ENCODE data around the gene MRPL44.
"Not testable (repeated sequence)": the region's sequence is repeated elsewhere in the genome, so short reads cannot be mapped to it uniquely, and the experiment has no call there.

The MRPL44 gene

DNA sequence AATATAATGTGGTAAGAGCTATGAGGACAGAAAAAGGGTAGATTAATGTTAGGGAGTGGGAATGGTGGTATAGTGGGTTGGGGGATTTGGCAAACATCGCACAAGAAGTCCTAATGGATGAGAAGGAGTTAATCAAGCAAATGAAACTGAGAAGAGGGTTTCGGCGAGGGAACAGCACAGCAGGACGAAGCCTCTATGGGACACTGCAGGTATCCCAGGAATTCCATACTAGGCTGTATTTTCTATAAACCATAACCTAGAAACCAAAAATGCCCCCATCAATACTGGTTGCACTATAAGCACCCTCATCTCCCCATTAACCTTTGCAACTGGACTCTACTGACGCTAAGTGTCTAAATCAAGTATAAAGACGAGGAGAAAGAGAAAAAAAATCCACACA, 22.4 kb upstream of the MRPL44 start:
- no peak overlapping the region for H3K27ac ChIP-seq
- H3K9ac ChIP-seq: no peak overlapping the region
- peaks cover 16% of the 10 kb centered on the region for H3K4me1 ChIP-seq
- H3K4me2 ChIP-seq: no peak overlapping the region
- H3K27me3 ChIP-seq: no peaks in the 10 kb centered on the region
- no peak overlapping the region for H3K4me3 ChIP-seq
- peaks cover 19% of the 10 kb centered on the region; the same call in 1 of the 2 replicates for H3K36me3 ChIP-seq
- H4K20me1 ChIP-seq: peaks cover 45% of the 10 kb centered on the region
- H3K9me3 ChIP-seq: peaks cover 14% of the 10 kb centered on the region
- no peak for TF ChIP-seq Cebpa-rat (IDR thresholded peaks at IDR 0.05)

DNA sequence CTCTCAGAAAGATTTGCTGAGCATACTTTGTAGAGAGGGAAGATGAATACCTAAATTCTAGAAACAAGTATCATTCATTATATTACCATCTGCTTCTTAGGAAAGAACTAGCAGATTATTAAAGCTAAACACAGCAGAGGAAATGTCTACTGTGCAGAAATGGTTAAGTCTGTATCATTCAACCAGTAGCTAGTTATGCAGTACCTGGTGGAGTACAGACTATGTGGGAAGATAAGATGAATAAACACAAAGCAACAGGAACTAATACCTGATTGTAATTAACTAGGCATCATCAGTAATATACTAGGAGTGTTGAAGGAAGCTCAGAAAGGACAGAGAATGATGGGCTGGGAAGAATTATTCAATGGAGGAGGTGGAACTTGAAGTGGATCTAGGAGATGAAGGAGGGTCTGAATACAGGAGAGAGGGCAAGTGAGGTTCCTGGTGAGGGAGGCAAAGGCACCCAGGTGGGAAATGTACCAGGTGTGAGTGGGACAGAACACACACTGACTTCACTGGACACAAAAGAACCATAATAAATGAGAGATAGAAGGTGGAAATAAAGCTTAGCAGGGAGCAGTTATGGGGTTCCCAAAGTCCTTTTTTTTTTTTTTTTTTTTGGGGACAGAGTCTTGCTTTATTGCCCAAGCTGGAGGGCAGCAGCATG, 21.7 kb upstream of the MRPL44 start:
- Histone ChIP-seq H3K4me1 (peaks cover 10% of the 10 kb centered on the region), H3K4me2 (no peak overlapping the region), H3K36me3 (peaks cover 22% of the 10 kb centered on the region; the same call in 1 of the 2 replicates), H3K4me3 (no peak overlapping the region), H3K27ac (no peak overlapping the region), H3K9ac (no peak overlapping the region), H4K20me1 (peaks cover 39% of the 10 kb centered on the region), H3K9me3 (peaks cover 21% of the 10 kb centered on the region), H3K27me3 (no peaks in the 10 kb centered on the region)
- TF ChIP-seq Cebpa-rat (IDR thresholded peaks at IDR 0.05): no peak

GRCh38 chr2:223936862-223937326, 20.4 kb upstream of the MRPL44 start:
- Histone ChIP-seq H3K9ac (no peak overlapping the region), H3K4me2 (no peak overlapping the region), H3K9me3 (peaks cover 30% of the 10 kb centered on the region), H3K4me3 (no peak overlapping the region), H3K4me1 (peaks cover 9% of the 10 kb centered on the region), H3K36me3 (peaks cover 29% of the 10 kb centered on the region; the same call in 1 of the 2 replicates), H3K27me3 (no peaks in the 10 kb centered on the region), H4K20me1 (peaks cover 42% of the 10 kb centered on the region), H3K27ac (no peak overlapping the region)
- TF ChIP-seq Cebpa-rat (IDR thresholded peaks at IDR 0.05): no peak

GRCh38 chr2:223937535-223937934, 19.7 kb upstream of the MRPL44 start:
- Histone ChIP-seq H4K20me1 (peaks cover 42% of the 10 kb centered on the region), H3K9me3 (peaks cover 30% of the 10 kb centered on the region), H3K4me3 (no peak overlapping the region), H3K4me1 (peaks cover 9% of the 10 kb centered on the region), H3K27me3 (no peaks in the 10 kb centered on the region), H3K4me2 (no peak overlapping the region), H3K9ac (no peak overlapping the region), H3K27ac (no peak overlapping the region), H3K36me3 (peaks cover 30% of the 10 kb centered on the region; the same call in 1 of the 2 replicates)
- no peak for TF ChIP-seq Cebpa-rat (IDR thresholded peaks at IDR 0.05)

- not testable (repeated sequence) for H3K27me3 ChIP-seq, H3K27ac ChIP-seq, H3K4me3 ChIP-seq, H3K9ac ChIP-seq, H3K4me2 ChIP-seq
- H3K9me3 ChIP-seq: peaks cover 30% of the 10 kb centered on the region
- peaks cover 53% of the 10 kb centered on the region for H4K20me1 ChIP-seq
- H3K4me1 ChIP-seq: peaks cover 20% of the 10 kb centered on the region
- peaks cover 30% of the 10 kb centered on the region; the same call in 1 of the 2 replicates for H3K36me3 ChIP-seq
Measured at GRCh38 chr2:223939438-223939837, 17.8 kb upstream of the MRPL44 start.

DNA sequence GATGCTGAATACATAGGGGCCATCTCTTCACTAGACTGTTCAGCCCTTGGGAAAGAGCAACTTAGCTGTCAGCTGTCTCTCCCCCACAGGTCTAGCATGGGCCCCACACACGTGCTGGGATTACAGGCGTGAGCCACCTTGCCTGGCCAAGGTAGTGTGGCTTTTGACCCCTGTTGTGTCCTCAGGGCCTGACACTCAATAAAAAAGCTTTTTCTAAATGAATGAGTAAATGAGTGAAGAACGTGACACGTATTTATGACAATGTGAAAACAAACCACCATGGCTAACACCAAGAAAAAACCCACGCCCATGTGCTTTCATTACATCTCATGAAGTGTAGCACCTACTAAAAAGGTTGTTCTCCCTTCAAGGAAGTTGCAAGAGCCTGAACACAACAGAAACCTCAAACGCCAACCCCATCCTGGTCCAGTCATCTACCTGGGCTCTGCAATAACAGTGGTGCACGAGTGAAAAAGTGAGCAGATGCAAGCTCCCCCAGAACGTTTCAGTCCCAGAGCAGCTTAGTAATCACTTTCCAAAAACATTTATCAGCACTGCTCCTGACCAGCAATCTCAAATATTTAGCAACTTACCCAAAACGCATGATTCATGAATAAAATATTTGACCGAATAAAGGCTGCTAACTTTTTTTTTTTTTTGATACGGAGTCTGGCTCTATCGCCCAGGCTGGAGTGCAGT, 15.5 kb upstream of the MRPL44 start:
- Histone ChIP-seq H3K27me3 (no peaks in the 10 kb centered on the region), H3K4me1 (peaks cover 28% of the 10 kb centered on the region), H3K4me2 (no peak overlapping the region), H3K9me3 (peaks cover 30% of the 10 kb centered on the region), H3K27ac (no peak overlapping the region), H3K9ac (no peak overlapping the region), H3K4me3 (no peak overlapping the region), H4K20me1 (peaks cover 40% of the 10 kb centered on the region), H3K36me3 (peaks cover 30% of the 10 kb centered on the region; the same call in 1 of the 2 replicates)
- no peak for TF ChIP-seq Cebpa-rat (IDR thresholded peaks at IDR 0.05)

- Histone ChIP-seq H3K9me3 (peaks cover 30% of the 10 kb centered on the region), H4K20me1 (peaks cover 26% of the 10 kb centered on the region), H3K4me3 (peak overlapping the region; percentile 99; the same call in 1 of the 2 replicates), H3K9ac (no peak overlapping the region), H3K4me1 (peaks cover 28% of the 10 kb centered on the region), H3K27ac (no peak overlapping the region), H3K4me2 (peak overlapping the region; percentile 92), H3K27me3 (no peaks in the 10 kb centered on the region), H3K36me3 (peaks cover 30% of the 10 kb centered on the region; the same call in 1 of the 2 replicates)
- TF ChIP-seq Cebpa-rat (IDR thresholded peaks at IDR 0.05): no peak
Measured at GRCh38 chr2:223943135-223943534, 14.1 kb upstream of the MRPL44 start.

DNA sequence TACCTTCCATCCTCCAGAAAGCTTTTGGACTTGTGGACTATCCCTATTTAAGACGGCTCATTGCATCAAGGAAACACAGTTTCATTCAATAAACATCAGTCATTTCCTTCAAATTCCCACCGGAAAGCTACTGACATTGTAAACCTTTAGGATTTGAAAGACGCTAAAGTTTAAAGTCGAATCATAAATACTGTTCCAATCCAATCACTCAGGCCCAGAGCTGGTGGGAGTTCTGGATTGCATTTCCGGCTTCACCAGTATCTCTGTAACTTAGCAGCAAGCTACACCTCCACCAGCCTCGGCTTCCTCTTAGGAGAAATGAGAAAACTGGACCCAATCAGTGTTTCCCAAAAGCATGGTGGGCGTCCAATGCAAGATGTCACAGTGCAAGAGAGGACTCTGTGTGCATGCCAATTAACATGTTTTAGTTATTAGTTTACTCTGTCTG, 13.7 kb upstream of the MRPL44 start:
- peak overlapping the region; percentile 94 for H3K9ac ChIP-seq
- peak overlapping the region; percentile 99 for H3K4me3 ChIP-seq
- no peak for TF ChIP-seq Cebpa-rat (IDR thresholded peaks at IDR 0.05)
- peaks cover 28% of the 10 kb centered on the region for H3K4me1 ChIP-seq
- H3K27me3 ChIP-seq: no peaks in the 10 kb centered on the region
- peaks cover 23% of the 10 kb centered on the region; the same call in 1 of the 2 replicates for H4K20me1 ChIP-seq
- H3K27ac ChIP-seq: no peak overlapping the region
- H3K4me2 ChIP-seq: peak overlapping the region; percentile 92
- H3K9me3 ChIP-seq: peaks cover 29% of the 10 kb centered on the region
- peaks cover 30% of the 10 kb centered on the region; the same call in 1 of the 2 replicates for H3K36me3 ChIP-seq

- Histone ChIP-seq H3K4me1 (peaks cover 27% of the 10 kb centered on the region), H3K27ac (peak overlapping the region; percentile 91), H3K4me2 (peak overlapping the region; percentile 92), H4K20me1 (peaks cover 17% of the 10 kb centered on the region; the same call in 1 of the 2 replicates), H3K4me3 (peak overlapping the region; percentile 99), H3K27me3 (no peaks in the 10 kb centered on the region), H3K9ac (peak overlapping the region; percentile 94), H3K9me3 (peaks cover 23% of the 10 kb centered on the region), H3K36me3 (peaks cover 23% of the 10 kb centered on the region; the same call in 1 of the 2 replicates)
- no peak for TF ChIP-seq Cebpa-rat (IDR thresholded peaks at IDR 0.05)
Measured at GRCh38 chr2:223944166-223944702, 13.0 kb upstream of the MRPL44 start.

All from BLaER1 (cell line).